GM12873 (cell line): ENCODE data around the gene RAB3C.

Experiments
- CTCF ChIP-seq: IDR thresholded peaks from 2 replicates; pipeline ENCODE4 v1.5.1; 2012; ENCODE audit warnings: low read depth, mild to moderate bottlenecking, moderate library complexity, low read length, control low read depth; ENCODE audit not compliant: insufficient read depth; ENCODE audit errors: missing control alignments

Gene RAB3C

GRCh38 chr5:58714046-58714445 lies 131.2 kb downstream of the RAB3C start:
- no peak for TF ChIP-seq CTCF

- no peak for TF ChIP-seq CTCF
Measured at GRCh38 chr5:58715997-58716656, 133.3 kb downstream of the RAB3C start.

- no peak for TF ChIP-seq CTCF
Measured at GRCh38 chr5:58716713-58717112, 133.8 kb downstream of the RAB3C start.

GRCh38 chr5:58717303-58718007 lies 134.6 kb downstream of the RAB3C start:
- TF ChIP-seq CTCF, result no peak

- no peak for TF ChIP-seq CTCF
Measured at GRCh38 chr5:58718269-58718978, 135.5 kb downstream of the RAB3C start.

- TF ChIP-seq CTCF, result no peak
Measured at GRCh38 chr5:58722160-58722559, 139.3 kb downstream of the RAB3C start.

GRCh38 chr5:58724992-58725391 lies 142.1 kb downstream of the RAB3C start:
- no peak for TF ChIP-seq CTCF
